HCT116 (cell line): ENCODE results near the gene HS6ST3. TPM values are rescaled to one million over a fixed set of nuclear protein-coding genes. Genes with fewer than 3 reads are reported as not detected.

Experiments used
- ATAC-seq: fragments of 200-7000 bp; cut with Tn5 transposase; 2 replicates; pipeline ENCODE4 v1.9.1; 2020; ENCODE audit warnings: mild to moderate bottlenecking, moderate library complexity
- BruUV-seq: library from RNA; stranded (reverse); fragments of 400-500 nt; replicated peaks from 2 replicates; lab custom pipeline; 2021; lab: Mats Ljungman, UMichigan
- CTCF ChIA-PET: fragments of 300-600 bp; sonication (Branson Sonifier 250); formaldehyde crosslinking; loops from one replicate; lab custom pipeline; 2021; ENCODE audit warnings: antibody characterized with exemption; lab: Charles Lee
- POLR2A ChIA-PET: fragments of 300-600, 350-600 bp; sonication (Branson Sonifier 250); formaldehyde crosslinking; loops from one replicate; lab custom pipeline; 2021; ENCODE audit warnings: antibody characterized with exemption; lab: Charles Lee
- RAD21 ChIA-PET, 2 experiments: fragments of 300-600 bp; sonication (Branson Sonifier 250); formaldehyde crosslinking; loops; one replicate each; lab custom pipeline; 2023; ENCODE audit warnings: low total read pairs in 2 of 2; ENCODE audit not compliant: uncharacterized antibody in 2 of 2, unreplicated experiment in 2 of 2, low non-redundant PET in 1 of 2; lab: Charles Lee
- DNase-seq: peaks from one replicate; pipeline ENCODE4 v3.0.0-alpha.2; 2010; ENCODE audit warnings: low read depth, low spot score
- H2AFZ ChIP-seq: fragments of 200-600 bp; shearing (Covaris generic), sonication (generic); 2 replicates; pipeline ENCODE4 v1.6.1; 2017; ENCODE audit warnings: low read depth, mixed run types, mixed read lengths, antibody characterized with exemption, low read length; ENCODE audit not compliant: poor library complexity, severe bottlenecking
- H3K27ac ChIP-seq: 2 replicates; pipeline ENCODE4 v1.5.1; 2012; ENCODE audit warnings: low read depth, low read length
- H3K27me3 ChIP-seq: fragments of 200-600 bp; sonication (generic); 2 replicates; pipeline ENCODE4 v1.6.1; 2016; ENCODE audit warnings: mixed run types, low read length, mixed read lengths; ENCODE audit not compliant: insufficient read depth
- H3K36me3 ChIP-seq, 2 experiments: fragments of 200-500 bp in 1 of 2; fragments of 200-600 bp in 1 of 2; sonication (Bioruptor generic) in 1 of 2; sonication (generic) in 1 of 2; 2 replicates each; pipeline versions ENCODE4 v1.5.1 to v1.6.1; 2014 to 2016; ENCODE audit warnings: low read length in 2 of 2, inconsistent platforms in 1 of 2, mixed read lengths in 1 of 2, mixed run types in 1 of 2; ENCODE audit not compliant: insufficient read depth in 2 of 2, control insufficient read depth in 1 of 2
- H3K4me1 ChIP-seq, 2 experiments: fragments of 200-600 bp in 1 of 2; sonication (generic) in 1 of 2; 2 replicates each; pipeline versions ENCODE4 v1.5.1 to v1.6.1; 2012 to 2017; ENCODE audit warnings: low read length in 2 of 2, inconsistent platforms in 1 of 2, mild to moderate bottlenecking in 1 of 2, mixed read lengths in 1 of 2, mixed run types in 1 of 2, moderate library complexity in 1 of 2; ENCODE audit not compliant: insufficient read depth in 2 of 2, control insufficient read depth in 1 of 2
- H3K4me2 ChIP-seq: fragments of 200-600 bp; sonication (generic); 2 replicates; pipeline ENCODE4 v1.6.1; 2017; ENCODE audit warnings: mixed run types, low read length, mixed read lengths
- H3K4me3 ChIP-seq, 2 experiments: fragments of 200-600 bp in 1 of 2; sonication (generic) in 1 of 2; replicated peaks in 1 of 2; 2 replicates each; pipeline ENCODE4 v1.5.1; 2011 to 2016; ENCODE audit warnings: low read length in 2 of 2, control low read depth in 1 of 2, low read depth in 1 of 2, mild to moderate bottlenecking in 1 of 2, mixed read lengths in 1 of 2, mixed run types in 1 of 2
- H3K79me2 ChIP-seq: fragments of 200-600 bp; sonication (generic); 2 replicates; pipeline ENCODE4 v1.6.1; 2017; ENCODE audit warnings: mild to moderate bottlenecking, mixed run types, low read length, moderate library complexity, mixed read lengths; ENCODE audit not compliant: insufficient read depth
- H3K9ac ChIP-seq: fragments of 200-600 bp; sonication (generic); 2 replicates; pipeline ENCODE4 v1.6.1; 2016; ENCODE audit warnings: low read length, mixed read lengths
- H3K9me2 ChIP-seq: fragments of 200-600 bp; sonication (generic), shearing (Covaris generic); 2 replicates; pipeline ENCODE4 v1.6.1; 2017; ENCODE audit warnings: mixed run types, mild to moderate bottlenecking, moderate library complexity; ENCODE audit not compliant: insufficient read depth
- H3K9me3 ChIP-seq, 2 experiments: fragments of 200-500 bp in 1 of 2; fragments of 200-600 bp in 1 of 2; sonication (Bioruptor generic) in 1 of 2; sonication (generic) in 1 of 2; 2 replicates each; pipeline ENCODE4 v1.6.1; 2014 to 2017; ENCODE audit warnings: low read length in 2 of 2, mixed read lengths in 2 of 2, inconsistent platforms in 1 of 2, low read depth in 1 of 2, mild to moderate bottlenecking in 1 of 2, mixed run types in 1 of 2, moderate library complexity in 1 of 2; ENCODE audit not compliant: control insufficient read depth in 1 of 2, insufficient read depth in 1 of 2
- H4K20me1 ChIP-seq: fragments of 200-600 bp; sonication (generic), shearing (Covaris generic); 2 replicates; pipeline ENCODE4 v1.6.1; 2017; ENCODE audit warnings: mixed run types, mild to moderate bottlenecking, moderate library complexity; ENCODE audit not compliant: insufficient read depth
- CBX3 ChIP-seq: IDR thresholded peaks from 2 replicates; pipeline ENCODE4 v1.6.1; 2012; ENCODE audit warnings: low read depth
- CEBPB ChIP-seq: IDR thresholded peaks from 2 replicates; pipeline ENCODE4 v1.6.1; 2012; ENCODE audit warnings: low read depth
- CTCF ChIP-seq, 3 experiments: fragments of 200-600 bp in 1 of 3; sonication (generic) in 1 of 3; IDR thresholded peaks in 2 of 3; conservative IDR thresholded peaks in 1 of 3; 2 replicates each; pipeline ENCODE4 v1.5.1; 2012 to 2017; ENCODE audit warnings: low read depth in 2 of 3, low read length in 2 of 3, antibody characterized with exemption in 1 of 3, borderline replicate concordance in 1 of 3, control low read depth in 1 of 3, mild to moderate bottlenecking in 1 of 3, mixed read lengths in 1 of 3, mixed run types in 1 of 3, moderate library complexity in 1 of 3; ENCODE audit not compliant: insufficient read depth in 1 of 3
- EGR1 ChIP-seq: IDR thresholded peaks from 2 replicates; pipeline ENCODE4 v1.6.1; 2012; ENCODE audit warnings: low read depth
- EZH2 ChIP-seq: fragments of 200-600 bp; sonication (generic); IDR thresholded peaks from 2 replicates; pipeline ENCODE4 v1.6.1; 2017; ENCODE audit warnings: antibody characterized with exemption, mixed run types
- EZH2phosphoT487 ChIP-seq: fragments of 200-600 bp; IDR thresholded peaks from 2 replicates; pipeline ENCODE4 v1.6.1; 2018; ENCODE audit warnings: antibody characterized with exemption, borderline replicate concordance
- JUND ChIP-seq: IDR thresholded peaks from 2 replicates; pipeline ENCODE4 v1.6.1; 2012
- POLR2AphosphoS5 ChIP-seq: IDR thresholded peaks from 2 replicates; pipeline ENCODE4 v1.6.1; 2011; ENCODE audit warnings: mild to moderate bottlenecking, low read depth, low read length, moderate library complexity
- SIN3A ChIP-seq: IDR thresholded peaks from 2 replicates; pipeline ENCODE4 v1.6.1; 2012; ENCODE audit warnings: low read depth
- SP1 ChIP-seq: IDR thresholded peaks from 2 replicates; pipeline ENCODE4 v1.6.1; 2012; ENCODE audit warnings: low read depth
- SRF ChIP-seq: IDR thresholded peaks from 2 replicates; pipeline ENCODE4 v1.6.1; 2012; ENCODE audit warnings: low read depth
- TCF7L2 ChIP-seq: IDR thresholded peaks from 2 replicates; pipeline ENCODE4 v1.7.0; 2011; ENCODE audit warnings: borderline replicate concordance, inconsistent platforms; ENCODE audit not compliant: insufficient read depth, insufficient read length; ENCODE audit errors: extremely low read depth
- YY1 ChIP-seq: IDR thresholded peaks from 2 replicates; pipeline ENCODE4 v1.6.1; 2011; ENCODE audit warnings: low read length, low read depth, moderate library complexity, mild to moderate bottlenecking; ENCODE audit not compliant: insufficient replicate concordance; ENCODE audit errors: extremely low read depth
- ZBTB33 ChIP-seq: IDR thresholded peaks from 2 replicates; pipeline ENCODE4 v1.6.1; 2011; ENCODE audit warnings: mild to moderate bottlenecking, low read length, moderate library complexity; ENCODE audit not compliant: insufficient replicate concordance; ENCODE audit errors: extremely low read depth
- ZFX ChIP-seq: fragments of 450-650 bp; IDR thresholded peaks from 2 replicates; pipeline ENCODE4 v1.6.1; 2017
- intact Hi-C: fragments of 100-400 bp; cut with micrococcal nuclease; formaldehyde crosslinking; loops from 2 replicates; pipeline ENCODE4 v1.10.0; 2022
- total RNA-seq: library from RNA; stranded (reverse); gene quantifications from one replicate; pipeline ENCODE4 v1.2.1, GENCODE V29; 2021; ENCODE audit not compliant: unreplicated experiment
- TF ChIP-seq, protein P1 (sequence below): IDR thresholded peaks from 2 replicates; pipeline ENCODE4 v1.6.1; 2012; ENCODE audit warnings: low read depth
- TF ChIP-seq, protein P2 (sequence below): IDR thresholded peaks from 2 replicates; pipeline ENCODE4 v1.6.1; 2012

The HS6ST3 gene
- total RNA-seq, 1 experiment from 2014 or later = 0.10 TPM

DNA sequence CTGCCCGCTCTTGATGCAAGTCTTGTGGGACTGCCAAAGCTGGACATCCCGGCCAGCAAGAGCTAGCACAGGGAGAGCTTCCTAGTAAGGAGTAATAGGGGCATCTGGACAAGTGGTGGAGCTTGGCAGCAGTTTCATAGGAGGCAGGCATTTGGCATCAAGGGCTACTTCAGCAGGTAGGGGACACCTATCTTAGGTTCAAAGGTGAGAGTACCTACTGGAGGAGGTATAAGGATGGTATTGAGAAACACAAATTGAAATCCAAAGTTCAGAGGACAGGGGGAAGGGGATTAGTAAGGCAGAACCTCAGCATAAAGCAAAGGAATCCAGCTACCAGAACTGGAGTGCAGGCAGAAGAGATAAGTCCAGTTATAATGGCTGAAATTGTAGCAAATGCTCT lies 462.7 kb downstream of the HS6ST3 start:
- CTCF ChIA-PET = no interaction called here
- no peak for ATAC-seq

More for the DNA sequence above, 462.7 kb downstream of the HS6ST3 start:
- H4K20me1 ChIP-seq = no peaks in the 10 kb centered on the region
- no peaks in the 10 kb centered on the region for H3K79me2 ChIP-seq
- no peaks in the 10 kb centered on the region; the same call in 1 of the 2 replicates for H3K27me3 ChIP-seq
- H3K9me2 ChIP-seq = no peaks in the 10 kb centered on the region
- no TSS peak for BruUV-seq
- ChIA-PET RAD21 (no interaction called here), POLR2A (no interaction called here)
- intact Hi-C loops = no loop called here
- H3K9ac ChIP-seq = no peak overlapping the region
- no peak overlapping the region for H3K27ac ChIP-seq
- H3K36me3 ChIP-seq = no peaks in the 10 kb centered on the region
- no peak for TF ChIP-seq SRF
- TF ChIP-seq, protein P1, sequence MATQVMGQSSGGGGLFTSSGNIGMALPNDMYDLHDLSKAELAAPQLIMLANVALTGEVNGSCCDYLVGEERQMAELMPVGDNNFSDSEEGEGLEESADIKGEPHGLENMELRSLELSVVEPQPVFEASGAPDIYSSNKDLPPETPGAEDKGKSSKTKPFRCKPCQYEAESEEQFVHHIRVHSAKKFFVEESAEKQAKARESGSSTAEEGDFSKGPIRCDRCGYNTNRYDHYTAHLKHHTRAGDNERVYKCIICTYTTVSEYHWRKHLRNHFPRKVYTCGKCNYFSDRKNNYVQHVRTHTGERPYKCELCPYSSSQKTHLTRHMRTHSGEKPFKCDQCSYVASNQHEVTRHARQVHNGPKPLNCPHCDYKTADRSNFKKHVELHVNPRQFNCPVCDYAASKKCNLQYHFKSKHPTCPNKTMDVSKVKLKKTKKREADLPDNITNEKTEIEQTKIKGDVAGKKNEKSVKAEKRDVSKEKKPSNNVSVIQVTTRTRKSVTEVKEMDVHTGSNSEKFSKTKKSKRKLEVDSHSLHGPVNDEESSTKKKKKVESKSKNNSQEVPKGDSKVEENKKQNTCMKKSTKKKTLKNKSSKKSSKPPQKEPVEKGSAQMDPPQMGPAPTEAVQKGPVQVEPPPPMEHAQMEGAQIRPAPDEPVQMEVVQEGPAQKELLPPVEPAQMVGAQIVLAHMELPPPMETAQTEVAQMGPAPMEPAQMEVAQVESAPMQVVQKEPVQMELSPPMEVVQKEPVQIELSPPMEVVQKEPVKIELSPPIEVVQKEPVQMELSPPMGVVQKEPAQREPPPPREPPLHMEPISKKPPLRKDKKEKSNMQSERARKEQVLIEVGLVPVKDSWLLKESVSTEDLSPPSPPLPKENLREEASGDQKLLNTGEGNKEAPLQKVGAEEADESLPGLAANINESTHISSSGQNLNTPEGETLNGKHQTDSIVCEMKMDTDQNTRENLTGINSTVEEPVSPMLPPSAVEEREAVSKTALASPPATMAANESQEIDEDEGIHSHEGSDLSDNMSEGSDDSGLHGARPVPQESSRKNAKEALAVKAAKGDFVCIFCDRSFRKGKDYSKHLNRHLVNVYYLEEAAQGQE = no peak
- no peak for TF ChIP-seq SP1
- no peak for TF ChIP-seq ZBTB33
- no peak for TF ChIP-seq EGR1
- no peak for TF ChIP-seq POLR2AphosphoS5
- TF ChIP-seq TCF7L2 = no peak
- TF ChIP-seq, protein P2, sequence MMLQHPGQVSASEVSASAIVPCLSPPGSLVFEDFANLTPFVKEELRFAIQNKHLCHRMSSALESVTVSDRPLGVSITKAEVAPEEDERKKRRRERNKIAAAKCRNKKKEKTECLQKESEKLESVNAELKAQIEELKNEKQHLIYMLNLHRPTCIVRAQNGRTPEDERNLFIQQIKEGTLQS = no peak
- TF ChIP-seq SIN3A = no peak
- no peak for TF ChIP-seq ZFX
- no peak for TF ChIP-seq EZH2
- no peak for TF ChIP-seq CBX3
- no peak for TF ChIP-seq CEBPB
- no peak for TF ChIP-seq YY1
- no peak for TF ChIP-seq JUND
- no peak for TF ChIP-seq EZH2phosphoT487
- TF ChIP-seq CTCF (IDR thresholded peaks at IDR 0.05 in 2 of 3, conservative IDR thresholded peaks at IDR 0.05 in 1 of 3; ENCODE audit: borderline replicate concordance in 1 of 3, insufficient read depth in 1 of 3, low read depth in 2 of 3, low read length in 2 of 3) = no peak
- no peak for DNase-seq
- no peak overlapping the region for H3K4me2 ChIP-seq
- H3K4me1 ChIP-seq = no peaks in the 10 kb centered on the region
- H3K4me3 ChIP-seq = no peak overlapping the region
- H3K9me3 ChIP-seq = no peaks in the 10 kb centered on the region
- no peak overlapping the region for H2AFZ ChIP-seq
